Glomerular endothelial cell (primary cell): ENCODE measurements around the gene PPM1M. TPM values are rescaled to one million over a fixed set of nuclear protein-coding genes. Genes with fewer than 3 reads are reported as not detected.

Source experiments
- DNase-seq: peaks from one replicate; pipeline ENCODE4 v3.0.0-alpha.2; 2011; ENCODE audit warnings: low read depth, low spot score; ENCODE audit errors: extremely low read depth
- total RNA-seq: library from RNA; depleted of rRNA; stranded (reverse); fragments of >200 nt; gene quantifications from 2 replicates; pipeline ENCODE4 v1.2.3, GENCODE V29; 2015

Gene PPM1M
- total RNA-seq, 1 donor from 2014 or later, result 7.4 TPM

DNA sequence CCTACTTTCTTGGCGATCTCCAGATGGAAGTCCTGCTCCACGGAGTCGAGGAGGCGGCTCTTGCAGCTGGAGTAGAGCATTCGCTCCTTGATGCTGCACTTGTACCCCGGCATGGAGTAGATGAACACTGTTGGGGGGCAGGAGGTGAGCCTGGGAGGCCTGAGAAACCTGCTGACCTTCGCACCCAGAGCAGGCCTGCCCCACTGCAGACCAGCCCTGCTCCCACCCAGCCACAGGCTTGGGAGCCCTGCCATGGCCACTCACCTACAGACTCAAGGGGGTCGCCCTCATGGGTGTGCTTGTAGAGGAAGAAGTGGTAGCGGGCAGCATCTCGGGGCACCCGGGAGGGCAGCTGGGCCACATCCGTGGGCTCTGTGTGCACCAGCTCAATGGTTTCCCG, 15.9 kb upstream of the PPM1M start:
- DNase-seq, result no peak

DNA sequence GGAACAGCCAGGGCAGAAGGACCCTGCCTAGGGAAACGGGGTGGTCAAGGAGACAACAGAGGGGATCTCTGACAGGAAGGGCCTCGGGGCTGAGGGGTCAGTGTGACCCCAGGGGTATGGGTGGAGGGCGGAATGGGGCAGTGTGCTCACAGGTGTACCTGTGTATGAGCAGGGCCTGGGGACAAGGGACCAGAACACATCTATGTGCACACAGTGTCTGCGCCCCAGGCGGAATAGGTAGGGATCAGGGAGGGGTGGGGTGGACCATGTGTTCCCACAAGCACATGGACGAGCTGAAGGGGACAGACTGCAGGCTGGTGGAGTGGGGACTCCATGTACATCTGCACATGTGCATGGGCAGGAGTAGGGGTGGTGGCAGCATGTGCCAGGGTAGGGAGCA, 15.1 kb upstream of the PPM1M start:
- DNase-seq, result no peak

DNA sequence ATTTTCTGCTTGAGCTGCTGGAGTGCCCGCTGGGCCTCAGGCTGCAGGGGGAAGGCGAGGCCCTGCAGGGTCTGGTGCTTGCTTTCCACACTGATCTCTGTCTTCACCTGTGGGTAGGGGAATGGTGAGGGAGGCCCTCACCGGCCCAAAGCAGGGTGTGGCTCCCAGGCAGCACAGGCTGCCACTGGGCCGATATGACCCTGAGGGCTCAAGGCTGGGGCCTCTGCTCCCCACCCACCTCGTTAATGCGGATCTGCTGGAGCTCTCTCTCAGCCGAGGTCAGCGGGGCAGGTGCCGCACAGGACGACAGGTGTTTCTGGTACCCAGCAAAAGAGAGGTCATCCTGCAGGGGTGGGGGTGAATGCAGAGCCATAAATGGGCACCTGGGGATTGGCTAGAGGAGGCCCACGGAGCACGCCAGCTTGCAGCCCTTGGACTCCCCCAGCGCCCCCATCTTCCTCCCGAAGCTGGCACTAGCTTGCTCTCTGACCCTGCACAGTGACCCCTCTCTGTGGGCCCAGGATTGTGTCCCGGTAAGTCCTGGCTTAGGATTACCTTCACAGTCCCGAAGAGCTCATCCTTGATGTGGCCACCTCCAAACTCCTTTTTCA, 14.6 kb upstream of the PPM1M start:
- DNase-seq, result no peak

DNA sequence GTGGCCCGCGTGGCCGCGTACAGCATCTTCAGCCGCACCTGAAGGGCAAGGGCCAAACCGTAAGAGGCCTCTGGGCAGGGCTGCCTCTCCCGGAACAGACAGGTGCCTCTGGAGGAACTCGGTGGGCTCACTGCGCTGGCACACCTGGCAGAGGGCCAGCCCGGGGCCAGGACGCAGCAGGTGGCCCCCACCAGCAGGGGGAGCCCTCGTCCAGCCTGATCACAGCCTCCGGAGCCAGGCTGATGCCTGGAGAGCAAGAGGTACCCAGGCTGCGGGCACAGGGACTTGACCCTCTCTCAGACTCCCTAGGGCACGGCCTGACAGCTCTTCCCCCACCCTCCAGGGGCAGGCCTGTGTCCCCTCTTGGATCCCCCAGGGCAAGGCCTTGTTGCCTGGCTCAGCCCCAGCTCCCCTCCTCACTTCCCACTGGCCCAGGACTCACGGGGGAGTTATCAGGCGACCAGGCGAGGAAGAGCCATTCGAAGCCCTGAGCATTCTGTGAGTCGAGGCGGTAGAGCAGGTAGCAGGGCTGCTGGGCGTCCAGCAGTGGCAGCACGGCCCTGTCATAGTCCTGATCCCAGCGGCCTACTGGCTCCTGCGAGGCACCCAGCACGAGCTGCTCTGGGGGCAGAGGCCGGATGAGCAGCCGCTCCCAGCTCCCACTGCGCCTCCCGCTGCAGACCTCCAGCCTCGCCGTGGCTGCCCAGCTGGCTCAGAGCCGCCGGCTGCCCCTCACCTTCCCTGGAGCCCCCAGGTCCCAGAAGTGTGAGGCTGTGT, 13.9 kb upstream of the PPM1M start:
- DNase-seq, result no peak

DNA sequence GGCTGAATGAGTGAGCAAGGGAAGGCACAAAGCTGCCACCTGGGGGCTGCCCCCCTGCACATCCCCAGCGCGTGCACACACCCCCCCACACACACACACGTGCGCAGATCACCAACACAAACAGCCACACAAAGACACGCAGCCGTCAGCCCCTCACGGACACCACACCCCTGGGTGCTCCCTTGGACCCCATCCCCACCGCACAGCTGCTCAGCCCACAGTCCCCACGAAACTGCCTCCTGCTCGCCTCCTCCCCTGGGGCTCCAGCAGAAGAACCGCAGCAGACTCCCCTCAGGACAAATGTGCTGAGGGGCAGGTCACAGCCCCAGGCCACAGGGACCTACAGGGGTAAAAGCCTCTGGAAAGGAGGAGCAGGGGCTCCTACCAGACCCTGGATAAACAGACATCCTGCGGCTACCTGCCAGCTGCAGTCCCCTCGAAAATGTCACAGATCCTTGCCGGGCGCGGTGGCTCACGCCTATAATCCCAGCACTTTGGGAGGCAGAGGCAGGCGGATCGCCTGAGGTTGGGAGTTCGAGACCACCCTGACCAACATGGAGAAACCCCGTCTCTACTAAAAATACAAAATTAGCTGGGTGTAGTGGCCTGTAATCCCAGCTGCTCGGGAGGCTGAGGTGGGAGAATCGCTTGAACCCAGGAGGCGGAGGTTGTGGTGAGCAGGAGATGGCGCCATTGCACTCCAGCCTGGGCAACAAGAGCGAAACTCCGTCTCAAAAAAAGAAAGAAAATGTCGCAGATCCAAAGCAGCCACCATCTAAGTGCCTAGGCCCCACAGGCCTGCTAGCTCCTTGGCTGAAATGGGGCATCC, 13.1 kb upstream of the PPM1M start:
- no peak for DNase-seq

DNA sequence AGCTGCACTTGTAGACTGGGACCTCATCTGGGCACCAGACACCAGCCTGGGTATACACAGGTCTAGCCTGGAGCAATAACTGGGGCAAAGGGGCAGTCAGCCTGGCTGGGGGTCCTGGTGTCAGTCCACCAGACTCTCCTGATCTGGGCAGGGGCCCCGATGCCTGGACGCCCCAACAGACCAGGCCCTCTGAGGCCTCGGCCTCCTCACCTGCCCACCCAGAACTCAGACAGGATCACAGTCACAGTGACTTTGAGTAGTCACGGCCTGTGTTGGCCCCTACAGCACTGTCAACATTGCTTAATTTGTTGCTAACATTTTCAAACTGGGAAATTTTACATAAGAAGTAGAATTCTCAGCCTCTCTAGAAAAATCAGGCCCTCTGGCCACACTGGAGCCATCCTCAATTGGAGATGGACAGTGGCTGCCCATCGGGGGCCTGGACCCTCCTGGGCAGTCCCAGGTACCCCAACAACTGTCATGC, 12.4 kb upstream of the PPM1M start:
- DNase-seq, result no peak

DNA sequence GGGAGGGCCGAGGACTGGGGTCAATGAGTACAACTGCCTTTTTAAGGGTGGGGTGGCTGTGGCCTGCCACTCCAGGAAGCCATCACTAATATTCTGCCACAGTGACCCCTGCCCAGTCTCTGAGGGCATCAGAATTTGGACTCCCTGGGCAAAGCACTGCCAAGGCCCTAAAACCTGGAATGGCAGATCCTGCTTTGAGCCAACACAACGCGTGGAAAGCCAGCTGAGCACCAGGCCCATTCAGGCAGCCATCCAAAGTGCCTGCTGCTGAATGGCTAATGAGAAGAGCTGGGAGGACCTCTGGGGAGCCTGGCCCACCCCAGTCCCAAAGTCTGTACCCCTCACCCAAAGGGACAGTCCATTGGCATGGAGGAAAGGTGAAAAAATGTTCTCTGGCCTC, 11.6 kb upstream of the PPM1M start:
- DNase-seq, result no peak

DNA sequence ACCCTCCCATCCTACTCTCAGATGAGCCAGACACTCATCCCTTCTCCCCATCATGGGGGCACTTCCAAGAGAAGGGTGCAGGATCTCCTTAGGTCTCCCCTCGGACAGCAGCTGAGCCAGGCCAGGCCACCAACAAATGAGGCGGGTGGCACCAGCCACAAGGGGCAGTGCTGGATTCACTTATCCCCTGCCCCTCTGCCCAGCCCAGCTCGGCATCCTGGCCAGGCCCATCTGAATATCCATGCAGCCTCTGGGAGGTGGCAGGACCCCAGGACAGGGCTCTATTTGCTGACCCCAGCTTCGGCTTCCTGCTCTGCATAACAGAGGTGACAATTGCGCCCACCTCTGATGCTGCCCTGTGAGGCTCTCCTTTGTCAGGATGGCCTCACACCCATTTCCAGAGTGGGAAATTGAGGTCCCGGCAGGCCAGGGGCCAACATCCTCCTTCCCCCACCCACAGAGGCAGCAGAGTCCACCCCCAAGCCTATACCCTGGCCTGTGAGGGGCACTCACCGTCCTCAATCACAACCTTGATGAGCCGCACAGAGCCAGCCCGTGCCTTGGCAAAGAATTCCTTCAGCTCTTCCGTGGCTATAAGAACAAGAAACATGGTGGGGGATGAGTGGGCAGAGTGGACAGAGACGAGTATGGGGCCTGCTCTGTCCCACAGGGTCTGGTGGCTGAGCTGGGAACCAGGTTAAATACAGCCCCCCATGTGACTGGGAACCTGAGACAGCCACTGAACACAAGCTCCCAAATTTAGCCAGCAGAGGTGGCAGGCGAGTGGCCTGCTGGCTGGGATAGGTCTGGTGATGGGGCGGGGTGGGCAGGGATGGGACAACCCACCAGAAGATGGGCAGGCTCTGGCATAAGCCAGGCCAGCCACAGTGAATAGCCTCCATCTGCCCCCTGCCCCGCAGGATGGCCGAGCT, 10.8 kb upstream of the PPM1M start:
- DNase-seq, result no peak

DNA sequence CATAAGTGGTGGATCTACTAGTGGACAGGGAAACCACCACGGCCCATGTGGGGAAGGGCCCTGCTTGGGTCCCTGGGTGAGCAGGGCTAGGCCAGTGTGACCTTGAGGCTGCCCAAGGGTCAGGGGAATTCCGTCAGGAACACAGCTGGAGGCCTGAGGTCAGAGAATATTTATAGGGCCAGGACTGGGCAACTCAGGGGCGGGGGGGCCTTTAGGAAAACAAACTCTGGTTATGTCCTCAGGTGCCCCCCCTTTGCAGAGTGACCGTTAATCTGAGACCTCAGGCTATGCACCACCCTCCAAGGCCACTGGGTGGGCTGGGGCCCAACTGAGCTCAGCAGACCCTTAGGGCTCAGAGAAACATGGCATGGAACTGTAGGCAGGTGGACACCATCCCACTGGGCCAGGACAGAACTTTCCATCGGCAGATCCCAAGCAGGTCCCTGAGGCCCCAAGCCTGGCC, 9.1 kb upstream of the PPM1M start:
- DNase-seq, result no peak

DNA sequence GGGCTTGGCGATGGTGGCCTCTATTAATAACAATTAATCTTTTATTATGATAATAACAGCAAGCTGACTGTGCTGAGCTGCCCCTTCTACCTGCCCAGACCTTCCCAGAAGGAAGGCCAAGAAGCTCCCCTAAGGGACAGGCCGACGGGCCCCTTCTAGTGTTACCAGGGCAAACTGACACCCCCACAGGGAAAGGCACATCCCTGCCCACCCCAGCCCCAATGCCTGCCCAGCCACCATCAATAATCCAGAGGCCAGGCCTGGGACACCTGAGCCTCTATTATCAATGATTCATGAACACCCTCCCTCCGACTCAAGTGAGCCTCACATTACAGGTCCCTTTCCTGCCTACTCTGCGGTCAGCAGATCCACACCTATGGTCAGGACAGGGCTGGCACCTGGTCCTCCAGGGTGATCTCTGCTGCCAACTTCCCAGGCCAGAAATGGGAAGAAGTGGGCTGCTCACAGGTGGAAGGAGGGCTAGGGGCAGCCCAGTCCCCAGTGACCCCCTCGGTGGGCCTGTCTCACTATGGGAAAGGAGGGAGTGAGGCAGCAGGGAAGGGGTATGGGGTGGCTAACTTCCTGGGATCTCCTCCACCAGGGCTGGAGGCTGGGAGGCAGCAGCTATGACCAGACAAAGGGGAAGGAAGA, 8.4 kb upstream of the PPM1M start:
- DNase-seq, result no peak

DNA sequence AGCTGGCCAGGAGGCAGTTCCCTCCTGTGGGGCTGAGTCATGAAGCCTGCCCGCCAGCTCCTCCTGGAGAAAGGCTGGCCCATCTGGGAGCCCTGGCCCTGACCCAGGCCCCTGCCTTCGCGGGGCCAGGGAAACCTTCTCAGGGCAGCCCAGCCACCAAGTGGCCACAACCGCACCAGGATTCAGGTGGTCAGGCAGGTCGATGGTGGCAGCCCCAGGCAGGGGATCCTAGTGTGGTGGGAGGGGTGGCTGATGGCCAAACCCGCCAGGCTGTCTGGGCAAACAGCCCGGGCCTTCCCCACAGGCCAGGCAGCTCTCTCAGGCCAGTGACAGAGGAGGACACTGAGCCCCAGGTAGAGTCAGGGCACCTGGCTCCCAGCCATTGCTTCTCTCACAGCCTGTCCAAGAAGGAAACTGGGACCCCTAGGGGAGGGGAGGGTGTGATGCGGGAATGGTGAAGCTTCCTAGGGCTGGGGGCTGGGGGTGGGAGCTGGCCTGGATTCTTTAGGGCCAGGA, 7.8 kb upstream of the PPM1M start:
- DNase-seq, result no peak

DNA sequence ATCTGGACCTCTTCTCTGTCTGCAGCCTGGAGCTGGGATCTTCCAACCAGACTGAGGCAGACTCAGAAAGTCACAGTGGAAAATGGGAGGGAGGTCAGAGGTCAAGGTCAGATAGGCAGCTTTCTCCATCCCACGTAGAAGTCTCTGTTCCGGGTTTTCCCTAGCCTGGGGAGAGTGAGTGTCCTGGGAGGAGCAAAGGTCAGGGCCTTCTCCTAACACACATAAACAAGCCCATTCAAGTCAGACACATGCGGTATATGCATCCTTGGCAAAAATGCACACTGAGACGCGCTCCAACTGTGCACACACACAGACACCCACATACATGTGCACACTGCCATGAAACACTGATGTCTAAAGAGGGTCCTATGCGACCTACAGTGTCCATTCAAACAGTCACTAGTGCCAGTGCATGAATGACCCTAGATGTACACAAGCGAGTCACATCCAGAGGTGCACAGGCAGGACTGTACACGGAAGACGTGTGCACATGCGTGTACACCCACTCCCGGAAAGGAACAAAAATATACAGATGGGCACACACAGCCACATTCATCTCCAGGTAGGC, 7.3 kb upstream of the PPM1M start:
- DNase-seq, result no peak

DNA sequence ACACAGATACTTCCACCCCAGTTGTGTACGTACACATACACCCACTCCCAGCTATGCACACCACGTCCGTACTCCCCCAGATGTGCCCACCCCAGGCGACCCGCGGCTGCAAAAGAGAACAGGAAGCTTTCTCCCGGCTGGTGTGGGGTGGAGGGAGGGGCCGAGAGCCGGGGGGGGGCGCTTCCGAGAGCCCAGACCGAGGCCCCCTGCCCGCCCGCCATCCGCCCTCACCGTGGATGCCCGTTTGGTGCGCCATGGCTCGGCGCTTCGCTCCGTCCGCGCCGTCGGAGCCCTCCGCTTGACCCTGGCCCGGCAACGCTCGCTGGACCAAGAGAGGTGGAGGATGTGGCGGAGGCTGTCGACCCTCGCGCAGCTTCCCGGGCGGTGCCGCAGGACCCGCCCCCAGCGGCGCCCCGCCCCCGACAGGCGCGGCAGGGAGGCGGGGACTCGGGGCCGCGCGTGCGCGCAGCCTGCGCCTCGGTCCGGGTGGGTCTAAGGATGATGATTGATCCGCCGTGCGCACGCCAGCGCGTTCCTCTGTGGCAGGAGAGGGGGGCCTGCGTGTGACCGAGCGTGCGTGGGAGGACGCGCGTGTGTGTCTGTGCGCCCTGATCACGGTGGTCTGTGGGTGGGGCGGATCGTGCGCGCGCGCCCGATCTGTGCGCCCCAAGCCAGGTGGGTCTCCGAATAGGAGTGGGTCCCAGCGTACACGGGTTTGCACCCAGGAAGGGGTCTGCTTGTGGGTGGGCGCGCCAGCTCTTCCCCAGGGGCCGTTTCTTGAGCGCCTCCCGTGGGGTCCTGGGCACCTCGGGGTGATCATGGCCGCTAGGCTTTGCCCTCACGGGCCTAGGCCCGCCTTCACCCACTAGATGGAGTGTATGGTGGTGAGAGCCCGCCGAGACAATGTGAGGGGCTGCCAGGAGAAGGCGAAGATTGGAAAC, 6.5 kb upstream of the PPM1M start, which contains the start of gene TWF2:
TSS of gene TWF2 (minus strand) at position 398 of the 941 bp plus-strand sequence. CDS start at position 256, 142 bp downstream.
- no peak for DNase-seq

DNA sequence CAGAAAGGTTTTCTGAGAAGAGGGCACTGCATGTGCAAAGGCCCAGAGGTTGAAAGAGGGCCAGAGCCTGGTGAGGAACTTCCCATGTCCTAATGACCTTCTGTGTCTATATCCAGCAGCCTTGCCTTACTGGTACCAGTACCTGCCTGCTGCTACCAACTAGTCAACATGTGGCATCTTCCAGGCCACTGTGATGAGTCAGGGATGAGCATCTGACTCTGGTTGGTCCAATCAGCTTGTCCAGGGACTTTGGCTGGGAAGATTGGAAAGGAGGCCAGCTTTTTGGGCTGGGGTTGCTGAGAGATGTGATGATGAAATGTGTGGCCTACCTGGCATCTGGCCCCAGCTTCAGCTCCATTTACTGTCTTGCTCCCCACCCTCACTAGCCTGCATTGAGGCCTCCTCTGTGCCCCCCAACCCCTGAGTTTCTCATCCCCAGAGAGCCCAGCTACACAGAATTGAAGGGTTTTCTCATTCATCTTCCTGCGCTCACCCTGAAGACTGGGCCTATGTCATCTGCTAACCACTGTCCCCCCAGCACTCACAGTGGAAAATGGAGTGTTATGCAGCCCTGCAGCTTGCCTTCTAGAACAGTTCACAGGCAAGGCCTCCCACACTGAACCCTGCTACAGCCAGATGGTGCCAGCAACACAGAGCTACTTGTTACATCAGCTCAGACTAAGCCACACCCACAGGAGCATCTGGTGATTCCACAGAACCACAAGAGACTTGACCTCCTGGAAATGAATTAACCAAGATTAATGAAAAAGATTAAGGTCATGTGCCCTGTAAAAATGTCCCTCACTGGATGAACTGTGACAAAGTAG, 5.3 kb upstream of the PPM1M start:
- DNase-seq, result no peak

DNA sequence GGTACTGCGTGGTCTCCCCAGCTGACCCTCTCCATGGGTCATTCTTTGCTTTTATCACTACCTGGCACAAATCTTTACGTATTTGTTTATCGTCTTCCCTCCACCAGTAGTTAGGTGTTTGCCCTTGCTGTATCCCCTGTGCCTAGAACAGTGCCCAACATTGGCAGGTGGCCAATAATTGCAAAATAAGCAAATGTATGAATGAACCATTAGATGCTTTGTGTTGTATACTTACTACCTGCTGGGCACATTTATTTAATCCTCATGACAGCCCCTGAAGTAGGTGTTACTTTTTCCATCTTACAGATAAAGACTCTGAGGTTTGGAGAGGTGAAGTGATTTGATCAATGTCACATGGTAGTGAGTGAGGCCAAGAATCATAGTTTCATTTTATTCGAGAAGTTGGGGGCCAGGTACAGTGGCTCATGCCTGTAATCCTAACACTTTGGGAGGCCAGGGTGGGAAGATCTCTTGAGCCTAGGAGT, 4.6 kb upstream of the PPM1M start:
- DNase-seq, result no peak

DNA sequence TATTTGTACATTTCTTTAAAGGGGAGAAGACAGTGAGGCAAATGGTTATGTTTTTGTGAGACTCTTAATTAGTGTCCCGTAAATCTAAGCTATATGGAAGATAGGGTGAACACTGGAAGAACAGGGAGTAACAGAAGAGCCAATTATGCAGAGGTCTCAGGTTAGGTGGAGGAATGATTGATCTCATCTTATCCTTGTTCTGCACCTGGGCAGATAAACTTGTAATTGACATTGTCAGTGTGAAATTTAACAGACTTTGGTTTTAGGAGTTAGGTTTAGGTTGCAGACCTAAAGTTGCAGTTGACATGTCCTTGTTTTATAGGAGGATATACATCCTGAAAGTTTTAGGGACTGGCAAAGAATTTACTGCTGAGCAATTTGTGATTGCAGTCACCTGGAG, 3.5 kb upstream of the PPM1M start:
- DNase-seq, result no peak
